Left kidney (tissue), 2 donors: ENCODE measurements around the gene WDR82. TPM values are rescaled to one million over a fixed set of nuclear protein-coding genes. Genes with fewer than 3 reads are reported as not detected.

ENCODE experiments used
- DNase-seq: peaks from one replicate; pipeline ENCODE4 v3.0.0-alpha.2; 2013
- polyA plus RNA-seq: library from polyadenylated mRNA; unstranded; fragments of 120-200 nt; gene quantifications from one replicate; pipeline ENCODE4 v1.2.1, GENCODE V29; 2013; ENCODE audit not compliant: insufficient read length

The WDR82 gene
- polyA plus RNA-seq, 1 donor, result 104 TPM

- no peak for DNase-seq
Measured at GRCh38 chr3:52225452-52226228, 52.8 kb downstream of the WDR82 start, which contains the start of gene TLR9. TLR9 (minus strand) TSS chr3:52225645; CDS start chr3:52225529, 116 bp downstream.

- no peak for DNase-seq
Measured at GRCh38 chr3:52223449-52224408, 54.7 kb downstream of the WDR82 start.

DNA sequence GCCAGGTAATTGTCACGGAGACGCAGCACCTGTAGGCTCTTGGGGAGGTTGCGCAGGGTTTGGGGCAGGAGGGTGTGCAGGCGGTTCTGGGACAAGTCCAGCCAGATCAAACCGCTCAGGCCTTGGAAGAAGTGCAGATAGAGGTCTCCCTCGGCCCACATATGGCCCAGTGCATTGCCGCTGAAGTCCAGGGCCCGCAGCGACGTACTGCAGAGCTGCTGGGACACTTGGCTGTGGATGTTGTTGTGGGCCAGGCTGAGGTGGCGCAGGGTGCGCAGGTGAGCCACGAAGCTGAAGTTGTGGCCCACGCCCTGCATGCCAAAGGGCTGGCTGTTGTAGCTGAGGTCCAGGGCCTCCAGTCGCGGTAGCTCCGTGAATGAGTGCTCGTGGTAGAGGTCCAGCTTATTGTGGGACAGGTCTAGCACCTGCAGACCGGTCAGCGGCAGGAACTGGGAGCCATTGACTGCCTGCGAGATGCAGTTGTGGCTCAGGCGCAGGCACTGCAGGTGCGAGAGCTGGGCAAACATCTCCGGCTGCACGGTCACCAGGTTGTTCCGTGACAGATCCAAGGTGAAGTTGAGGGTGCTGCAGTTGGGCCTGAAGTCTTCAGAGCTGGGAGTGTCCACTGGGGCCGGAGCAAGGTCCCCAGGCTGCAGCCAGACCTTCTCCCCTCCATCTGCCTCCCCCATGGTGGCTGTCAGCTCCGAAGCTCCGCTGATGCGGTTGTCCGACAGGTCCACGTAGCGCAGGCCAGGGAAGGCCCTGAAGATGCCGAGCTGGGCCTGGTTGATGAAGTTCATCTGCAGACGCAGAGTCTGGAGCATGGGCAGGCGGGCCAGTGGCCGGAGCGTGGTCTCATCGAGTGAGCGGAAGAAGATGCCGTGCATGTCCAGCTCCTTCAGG, 55.9 kb downstream of the WDR82 start:
- no peak for DNase-seq

DNA sequence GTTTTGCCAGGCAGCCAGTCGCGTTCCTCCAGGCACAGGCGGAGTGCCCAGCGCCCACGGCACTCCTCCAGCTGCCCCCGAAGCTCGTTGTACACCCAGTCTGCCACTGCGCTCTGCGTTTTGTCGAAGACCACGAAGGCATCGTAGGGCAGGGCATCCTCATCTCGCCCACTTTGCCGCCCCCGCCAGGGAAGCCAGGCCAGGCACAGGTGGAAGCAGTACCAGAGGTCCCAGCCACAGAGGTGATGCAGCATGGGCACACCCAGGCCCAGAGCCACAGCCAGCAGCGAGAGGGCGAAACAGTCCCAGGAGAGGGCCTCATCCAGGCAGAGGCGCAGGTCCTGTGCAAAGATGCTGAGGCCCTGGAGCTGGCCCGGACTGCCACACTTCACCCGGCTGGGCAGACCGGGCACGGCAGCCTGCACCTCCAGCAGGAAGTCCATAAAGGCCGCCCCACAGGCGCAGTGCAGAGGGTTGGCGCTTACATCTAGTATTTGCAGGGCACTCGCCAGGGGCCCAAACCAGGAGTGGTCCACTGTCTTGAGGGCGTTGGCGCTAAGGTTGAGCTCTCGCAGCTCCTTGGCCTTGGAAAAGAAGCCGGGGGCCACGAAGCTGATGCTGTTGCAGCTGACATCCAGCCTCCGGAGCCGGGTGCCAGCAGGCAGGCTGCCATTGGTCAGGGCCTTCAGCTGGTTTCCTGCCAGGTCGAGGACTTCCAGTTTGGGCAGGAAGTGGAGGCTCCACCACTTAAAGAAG, 56.7 kb downstream of the WDR82 start:
- no peak for DNase-seq

DNA sequence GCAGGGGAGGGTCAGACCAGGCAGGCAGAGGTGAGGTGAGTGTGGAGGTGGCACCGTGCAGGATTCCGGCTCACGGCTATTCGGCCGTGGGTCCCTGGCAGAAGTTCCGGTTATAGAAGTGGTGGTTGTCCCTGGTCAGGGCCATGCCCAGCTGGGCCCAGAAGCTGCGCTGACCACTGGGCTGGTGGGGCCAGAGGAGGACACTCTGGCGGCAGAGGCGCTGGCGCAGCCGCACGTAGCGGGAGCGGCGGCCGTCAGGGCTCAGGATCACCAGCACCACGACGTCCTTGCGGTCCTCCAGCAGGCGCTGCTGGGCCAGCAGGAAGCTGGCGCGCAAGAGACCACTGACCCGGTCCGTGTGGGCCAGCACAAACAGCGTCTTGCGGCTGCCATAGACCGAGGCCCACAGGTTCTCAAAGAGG, 57.3 kb downstream of the WDR82 start:
- DNase-seq, result no peak

DNA sequence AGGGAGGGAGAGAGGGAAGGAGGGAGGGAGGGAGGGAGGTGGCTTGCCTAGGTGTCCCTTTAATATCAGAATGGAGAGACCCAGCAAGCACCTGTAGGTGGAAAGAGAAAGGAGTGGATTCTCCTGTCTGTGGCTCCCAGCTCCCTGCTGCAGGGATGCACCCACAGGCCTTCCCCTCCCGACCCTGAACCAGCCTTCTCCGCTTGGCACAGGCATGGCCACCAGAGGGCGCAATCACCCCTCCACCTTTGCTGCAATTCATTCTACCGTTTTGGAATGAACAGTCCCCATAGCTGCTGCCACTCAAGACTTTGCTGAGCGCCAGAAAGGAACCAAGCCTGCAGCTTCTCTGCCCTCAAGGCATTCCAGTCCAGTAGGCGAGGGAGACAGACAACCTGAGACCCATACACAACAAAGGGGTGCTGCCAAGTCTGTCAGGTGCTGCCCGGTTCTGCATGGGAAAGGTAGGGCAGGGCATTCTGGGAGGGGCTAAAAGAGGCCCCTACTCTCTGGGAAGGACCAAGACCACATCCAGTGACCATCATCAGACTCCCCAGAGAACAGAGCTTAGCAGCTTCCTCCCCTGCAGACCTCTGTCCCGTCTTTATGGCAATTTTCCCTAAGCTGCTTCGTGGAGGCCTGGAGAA, 57.9 kb downstream of the WDR82 start:
- DNase-seq, result no peak

- DNase-seq, result no peak
Measured at GRCh38 chr3:52218937-52219650, 59.4 kb downstream of the WDR82 start.

- DNase-seq, result no peak
Measured at GRCh38 chr3:52218454-52218853, 60.0 kb downstream of the WDR82 start.

- no peak for DNase-seq
Measured at GRCh38 chr3:52218026-52218425, 60.4 kb downstream of the WDR82 start.

DNA sequence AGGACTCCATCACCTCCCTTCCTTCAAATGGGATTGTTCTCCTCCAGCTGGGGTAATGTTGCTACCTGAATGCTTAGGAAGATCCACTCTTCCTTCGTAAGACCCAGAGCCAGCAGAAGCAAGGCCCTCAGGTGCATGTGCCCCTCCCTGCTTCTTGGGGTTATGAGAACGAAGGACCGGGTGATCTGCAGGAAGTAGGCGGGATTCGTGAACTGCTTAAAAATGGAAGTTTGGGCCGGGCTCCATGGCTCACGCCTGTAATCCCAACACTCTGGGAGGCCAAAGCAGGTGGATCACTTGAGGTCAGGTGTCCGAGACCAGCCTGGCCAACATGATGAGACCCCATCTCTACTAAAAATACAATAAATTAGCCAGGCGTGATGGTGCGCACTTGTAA, 61.0 kb downstream of the WDR82 start:
- no peak for DNase-seq

DNA sequence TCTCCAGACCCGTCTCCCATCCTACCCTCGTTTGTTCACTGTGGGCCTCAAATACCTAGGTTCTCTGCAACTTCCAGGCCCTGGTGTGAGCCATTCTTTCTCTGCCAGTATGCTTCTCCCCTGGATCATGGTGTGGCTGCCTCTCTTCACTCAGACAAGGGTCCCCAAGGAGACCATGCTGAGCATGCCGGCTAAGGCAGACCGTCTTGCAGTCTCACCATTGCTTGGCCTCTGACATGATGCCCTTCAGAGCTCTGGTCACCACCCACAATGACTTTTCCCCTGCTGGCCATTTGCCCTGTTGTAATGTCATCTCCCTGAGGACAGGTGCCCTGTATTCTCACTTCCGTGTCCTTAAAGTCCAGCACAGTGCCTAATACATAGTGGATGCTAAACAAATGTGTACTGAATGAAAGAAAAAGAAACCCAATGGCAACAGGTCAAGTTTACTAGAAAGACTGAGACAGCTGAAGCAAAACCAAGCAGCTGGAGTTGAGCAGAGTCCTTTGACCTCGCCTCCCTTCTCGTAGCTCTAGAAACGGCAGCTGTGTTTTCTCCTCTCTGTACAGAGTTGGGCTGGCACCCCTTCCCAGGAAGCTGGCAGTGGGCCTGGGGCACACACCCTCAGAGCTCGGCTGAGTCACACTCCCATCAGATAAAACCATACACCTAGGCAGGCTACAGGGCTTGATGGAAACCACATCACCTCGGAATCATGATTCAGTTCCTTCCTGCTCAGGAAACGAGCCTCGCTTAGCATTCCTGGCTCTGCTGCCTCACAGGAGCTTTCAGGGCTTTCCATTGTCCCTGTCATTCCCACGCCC, 61.7 kb downstream of the WDR82 start:
- no peak for DNase-seq

GRCh38 chr3:52215351-52215750, 63.1 kb downstream of the WDR82 start:
- DNase-seq, result no peak

- no peak for DNase-seq
Measured at GRCh38 chr3:52213901-52214300, 64.5 kb downstream of the WDR82 start.

DNA sequence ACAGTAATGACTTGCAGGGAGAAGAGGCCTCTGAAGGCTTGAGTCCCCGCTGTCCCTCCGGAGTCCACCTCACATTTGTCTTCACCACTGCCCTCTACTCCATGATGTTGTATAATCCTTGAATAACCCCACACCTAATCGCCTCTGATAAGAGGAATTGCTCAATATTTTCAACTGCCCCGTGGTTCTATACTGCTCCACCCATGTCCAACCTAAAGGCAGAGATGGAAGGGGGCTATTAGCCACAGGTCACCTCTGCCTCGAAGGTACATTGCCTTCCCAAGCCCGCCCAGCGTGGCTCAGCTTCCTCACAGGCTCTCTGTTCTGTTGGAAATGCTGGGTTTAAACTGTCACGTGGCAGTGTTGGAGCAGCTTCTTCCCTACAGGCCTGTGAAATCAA, 65.4 kb downstream of the WDR82 start:
- no peak for DNase-seq

- DNase-seq, result no peak
Measured at GRCh38 chr3:52211268-52211891, 67.1 kb downstream of the WDR82 start.

DNA sequence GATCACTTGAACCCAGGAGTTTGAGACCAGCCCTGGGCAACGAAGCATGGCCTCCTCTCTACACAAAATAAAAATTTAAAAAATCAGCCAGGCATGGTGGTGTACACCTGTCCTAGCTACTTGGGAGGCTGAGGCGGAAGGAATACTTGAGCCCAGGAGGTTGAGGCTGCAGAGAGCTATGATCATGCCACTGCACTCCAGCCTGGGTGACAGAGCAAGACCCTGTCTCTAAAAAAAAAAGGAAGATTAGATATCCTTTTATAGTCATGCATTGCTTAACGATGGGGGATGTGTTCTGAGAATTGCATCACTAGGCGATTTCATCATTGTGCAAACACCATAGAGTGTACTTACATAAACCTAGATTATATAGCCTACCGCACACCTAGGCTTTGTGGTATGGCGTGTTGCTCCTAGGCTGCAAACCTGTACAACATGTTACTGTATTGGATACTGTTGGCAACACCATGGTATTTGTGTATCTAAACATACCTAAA, 67.9 kb downstream of the WDR82 start:
- DNase-seq, result no peak

- no peak for DNase-seq
Measured at GRCh38 chr3:52210037-52210436, 68.4 kb downstream of the WDR82 start.

GRCh38 chr3:52208556-52208955, 69.9 kb downstream of the WDR82 start:
- DNase-seq, result no peak
